Vagina (tissue), 2 donors: Measurements from ENCODE around the gene GLYAT.

ENCODE experiments used
- CTCF ChIP-seq, 3 experiments: fragments of 450-650 bp in 2 of 3; fragments of 200-600 bp in 1 of 3; sonication (generic) in 1 of 3; IDR thresholded peaks; one replicate each; pipeline ENCODE4 v1.5.1; 2017 to 2019; ENCODE audit warnings: antibody characterized with exemption in 3 of 3, mild to moderate bottlenecking in 2 of 3, moderate library complexity in 2 of 3
- POLR2A ChIP-seq, 2 donors: fragments of 450-650 bp; IDR thresholded peaks; one replicate each; pipeline ENCODE4 v1.6.1; 2017; ENCODE audit warnings: antibody characterized with exemption in 2 of 2, mild to moderate bottlenecking in 2 of 2, moderate library complexity in 2 of 2

- TF ChIP-seq POLR2A (IDR thresholded peaks at IDR 0.05) (no peak), CTCF (IDR thresholded peaks at IDR 0.05) (no peak)
Observed at GRCh38 chr11:58781345-58781744, 49.6 kb upstream of the GLYAT start.
